HK-2 (cell line): Measurements from ENCODE around the gene PAX8.

Experiments
- DNase-seq: peaks from one replicate; pipeline ENCODE4 v3.0.0-alpha.2; 2018; ENCODE audit not compliant: unreplicated experiment

The PAX8 gene

DNA sequence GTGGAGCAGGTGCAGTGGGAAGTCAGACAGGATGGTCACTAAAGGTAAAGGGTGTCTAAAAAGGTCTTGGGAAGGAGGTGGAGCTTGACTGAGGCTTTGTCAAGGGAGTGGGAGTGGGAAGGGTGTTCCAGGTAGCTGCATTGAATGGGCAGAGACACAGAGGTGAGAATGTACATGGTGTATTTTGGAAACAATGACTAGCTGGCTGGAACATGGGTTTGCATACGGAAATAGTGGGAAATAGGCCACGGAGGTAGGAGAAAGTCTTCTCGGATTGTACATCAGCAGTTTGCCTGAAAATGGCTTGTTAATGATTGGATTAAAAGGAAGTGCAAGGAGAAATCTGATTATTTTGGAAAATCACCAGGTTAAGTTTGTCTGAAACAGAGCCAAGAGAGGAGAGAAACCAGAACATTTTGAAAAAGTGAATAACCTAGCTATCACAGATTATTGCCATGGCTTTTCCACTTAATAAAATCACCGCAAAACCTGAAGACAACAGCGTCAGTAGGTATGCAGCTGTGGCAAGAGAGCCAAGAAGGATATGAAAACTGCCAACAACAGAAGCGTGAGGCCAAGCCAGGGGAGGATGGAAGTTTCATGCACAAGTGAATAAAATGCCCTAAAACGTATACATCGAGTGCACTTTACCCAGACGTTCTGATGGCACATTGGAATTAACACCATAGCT is 13.9 kb downstream of the PAX8 start:
- no peak for DNase-seq

DNA sequence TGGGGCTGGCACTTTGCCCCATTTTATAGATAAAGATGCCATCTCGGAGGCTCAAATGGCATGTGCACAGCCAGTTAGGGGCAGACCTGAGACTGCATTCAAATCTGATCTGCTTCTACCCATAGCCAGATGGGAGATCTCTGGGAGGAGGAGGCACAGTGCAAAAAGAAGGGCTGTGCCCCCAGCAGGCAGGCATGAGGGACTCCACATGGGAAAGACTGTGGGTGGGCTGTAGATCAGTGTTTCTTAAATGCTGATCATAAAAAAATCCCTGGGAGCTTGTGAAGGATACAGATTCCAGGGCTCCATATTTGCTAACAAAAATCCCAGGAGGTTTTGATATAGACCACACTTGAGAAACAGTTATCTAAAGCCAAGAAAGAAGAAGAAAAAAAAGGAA is 15.2 kb downstream of the PAX8 start:
- DNase-seq, result no peak

DNA sequence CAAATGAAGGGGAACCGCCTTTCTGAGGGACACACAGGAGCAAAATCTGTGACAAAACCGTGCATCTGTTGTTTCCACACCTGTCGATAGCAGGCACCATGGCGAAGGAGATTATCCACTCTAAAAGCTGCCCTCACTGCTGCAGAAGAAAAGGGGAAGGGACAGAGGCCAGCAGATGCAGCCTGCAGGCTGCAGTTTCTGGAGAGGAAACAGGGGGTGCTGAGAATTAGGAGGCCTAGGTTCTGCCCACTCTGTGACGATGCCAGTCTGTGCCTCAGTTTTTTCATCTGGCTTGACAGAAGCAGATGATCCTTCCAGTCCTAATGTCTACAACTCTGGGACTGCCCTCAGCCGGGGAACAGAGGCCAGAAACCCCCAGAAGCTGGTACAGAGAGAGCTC is 17.7 kb downstream of the PAX8 start:
- DNase-seq, result no peak

DNA sequence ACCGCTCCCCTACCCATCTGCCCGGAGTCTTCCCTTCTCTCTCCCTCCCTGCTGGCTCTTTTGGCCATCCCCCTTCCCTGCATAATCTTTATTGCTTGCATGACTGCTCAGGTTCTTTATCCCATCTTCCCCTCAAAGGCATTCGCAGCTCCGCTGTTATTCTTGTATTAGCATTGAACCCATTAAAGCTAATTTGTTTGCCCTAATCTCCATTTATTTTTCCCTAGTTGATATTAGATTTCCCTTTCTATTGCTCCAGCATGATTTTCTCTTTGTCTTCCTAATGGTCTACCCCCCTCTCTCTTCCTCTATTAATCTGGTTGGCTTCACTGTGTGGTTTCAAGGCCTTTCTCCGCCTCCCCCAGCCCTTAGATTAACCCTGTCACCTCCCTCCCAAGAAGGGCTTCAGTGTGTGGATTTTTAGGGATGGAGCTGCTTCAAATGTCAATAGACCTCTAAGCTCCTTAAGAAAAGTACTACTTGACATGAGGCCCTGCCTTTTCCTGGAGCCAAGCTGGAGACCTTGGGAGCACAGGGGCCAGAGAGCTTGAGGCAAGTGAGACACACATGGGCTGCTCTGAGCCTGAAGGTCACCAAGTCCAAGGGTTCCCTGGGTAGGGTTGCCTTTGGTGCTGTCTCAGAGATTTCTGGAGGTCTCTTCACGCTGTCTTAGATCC is 20.1 kb downstream of the PAX8 start:
- no peak for DNase-seq

DNA sequence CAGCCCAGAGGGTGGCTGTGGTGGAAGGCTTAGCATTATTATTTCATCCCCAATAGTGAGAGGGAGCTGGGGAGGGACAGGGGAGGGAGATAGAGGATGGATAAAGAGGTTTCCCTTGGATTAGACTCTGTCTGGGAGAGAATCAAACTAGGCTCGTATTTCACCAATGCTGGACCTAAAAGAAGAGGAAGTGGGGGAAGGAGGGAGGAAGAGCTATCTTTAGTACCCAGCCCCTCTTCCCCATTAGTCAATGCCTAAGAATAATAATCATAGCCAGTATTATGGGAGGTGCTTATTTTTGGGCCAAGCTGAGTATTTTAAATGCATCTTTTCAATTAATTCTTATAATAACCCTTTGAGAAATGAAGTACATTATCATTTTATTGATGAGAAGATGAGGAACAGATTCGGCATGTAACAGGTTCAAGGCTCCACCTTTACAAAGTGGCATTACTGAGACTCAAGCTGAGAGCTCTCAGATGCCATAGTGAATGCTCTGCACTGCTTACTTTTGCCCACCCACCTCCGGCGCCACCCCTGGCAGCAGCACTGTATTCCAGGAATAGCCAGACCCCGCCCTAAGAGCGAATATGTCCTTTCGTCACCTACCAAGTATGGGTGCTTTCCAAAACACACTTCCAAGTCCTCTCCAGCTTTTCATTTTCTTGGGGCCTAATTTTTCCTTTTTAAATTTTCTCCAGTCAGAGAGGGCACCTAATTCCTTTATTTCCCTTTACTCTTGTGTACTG is 21.0 kb downstream of the PAX8 start:
- DNase-seq, result no peak

DNA sequence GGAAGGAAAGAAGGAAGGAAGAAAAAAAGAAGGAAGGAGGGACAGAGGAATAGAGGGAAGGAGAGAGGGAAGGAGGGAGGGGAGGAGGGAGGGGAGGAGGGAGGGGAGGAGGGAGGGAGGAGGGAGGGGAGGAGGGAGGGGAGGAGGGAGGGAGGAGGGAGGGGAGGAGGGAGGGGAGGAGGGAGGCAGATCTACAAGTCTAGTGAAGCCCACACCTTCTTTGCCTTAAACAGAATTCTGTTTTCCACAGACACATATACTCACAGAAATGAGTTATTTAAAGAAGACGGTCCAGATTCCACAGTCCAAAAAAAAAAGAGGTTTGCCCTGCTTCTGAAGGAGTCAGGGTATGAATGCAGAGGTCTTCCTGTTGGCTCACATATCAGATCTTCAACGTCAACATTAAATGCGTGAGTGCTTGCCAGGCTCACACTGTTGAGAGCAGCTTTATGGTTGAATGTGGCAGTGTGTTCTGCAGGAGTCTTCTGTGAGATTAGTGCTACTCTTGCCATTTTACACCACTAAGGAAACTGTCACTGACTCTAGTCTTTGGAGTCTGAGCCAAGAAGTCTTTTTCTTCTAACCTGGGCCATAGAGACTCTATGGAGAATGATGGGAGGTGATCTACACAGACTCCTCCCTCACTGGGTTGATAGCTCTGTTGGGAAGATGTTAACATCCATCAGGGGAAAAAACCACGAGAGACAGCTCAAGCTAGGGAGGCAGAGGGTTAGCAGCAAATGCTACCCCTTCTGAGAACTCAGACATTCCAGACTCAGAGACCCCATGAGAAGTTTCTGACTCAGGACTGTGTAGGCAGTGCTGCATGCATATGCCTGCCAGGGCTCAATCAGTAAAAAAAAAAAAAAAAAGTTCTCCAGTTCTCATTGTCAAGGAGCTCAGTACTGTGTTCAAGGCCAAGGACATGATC is 23.3 kb downstream of the PAX8 start:
- DNase-seq, result no peak

DNA sequence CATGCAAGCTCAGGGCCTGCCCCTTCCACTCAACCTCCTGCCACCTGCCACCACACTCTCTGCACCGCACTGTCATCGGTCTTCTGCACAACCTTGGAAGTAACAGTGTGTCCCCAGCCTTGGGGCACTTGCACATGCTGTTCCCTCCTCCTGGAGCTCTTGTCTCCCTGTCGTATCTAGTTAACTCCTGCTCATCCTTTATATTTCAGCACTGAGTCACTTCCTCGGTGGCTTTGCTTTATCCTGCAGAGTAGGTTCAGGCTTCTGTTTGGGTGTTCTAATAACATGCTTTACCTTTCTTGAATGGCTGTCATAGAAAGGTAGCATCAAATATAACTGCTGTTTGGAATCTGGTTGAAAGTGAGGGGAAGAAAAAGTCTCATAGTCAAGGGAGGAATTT is 25.3 kb downstream of the PAX8 start:
- no peak for DNase-seq

DNA sequence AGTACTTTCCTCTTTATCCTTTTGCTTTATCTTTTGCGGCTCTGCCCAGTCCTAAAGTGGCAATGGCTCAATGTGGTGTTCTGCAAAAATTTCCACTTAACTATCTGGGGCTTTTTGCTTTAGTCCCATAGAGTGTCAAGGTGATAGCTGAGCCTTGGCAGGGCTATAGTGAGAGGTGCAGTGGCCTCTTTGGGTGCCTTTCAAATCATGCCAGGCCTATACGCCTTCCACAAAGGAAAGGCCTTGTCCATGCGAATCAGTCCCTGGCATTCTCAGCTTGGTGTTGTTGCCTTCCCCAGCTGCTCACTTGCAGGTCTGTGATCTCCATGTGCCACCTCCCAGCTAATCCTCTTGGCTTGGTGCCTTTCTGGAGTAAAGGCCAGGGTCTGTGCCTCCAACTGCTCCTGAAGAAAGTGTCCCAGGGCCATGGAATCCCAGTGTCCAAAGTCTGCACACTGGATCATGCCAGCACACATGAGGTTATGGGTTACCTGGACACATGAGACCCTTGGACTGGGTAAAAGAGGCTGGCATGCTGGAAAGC is 26.6 kb downstream of the PAX8 start:
- no peak for DNase-seq

DNA sequence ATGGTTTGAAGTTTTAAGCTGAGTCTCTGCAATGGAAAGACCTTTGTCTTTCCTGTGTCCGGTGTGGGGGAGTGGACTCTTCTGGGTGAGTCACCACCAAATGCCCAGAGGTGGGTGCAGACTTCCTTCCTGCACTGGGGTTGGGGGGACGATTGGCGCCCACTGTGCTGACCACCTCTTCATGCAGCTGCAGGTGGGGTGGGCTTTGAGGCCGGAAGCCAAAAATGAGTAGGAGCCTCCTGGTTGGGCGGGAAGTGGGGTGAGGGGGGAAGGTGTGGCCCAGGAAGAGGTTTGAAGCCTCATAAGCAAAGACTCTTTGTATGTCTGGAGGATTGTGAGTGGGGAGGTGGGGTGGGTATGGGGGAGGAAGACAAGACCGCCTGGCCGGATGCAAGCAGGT is 27.6 kb downstream of the PAX8 start:
- no peak for DNase-seq

DNA sequence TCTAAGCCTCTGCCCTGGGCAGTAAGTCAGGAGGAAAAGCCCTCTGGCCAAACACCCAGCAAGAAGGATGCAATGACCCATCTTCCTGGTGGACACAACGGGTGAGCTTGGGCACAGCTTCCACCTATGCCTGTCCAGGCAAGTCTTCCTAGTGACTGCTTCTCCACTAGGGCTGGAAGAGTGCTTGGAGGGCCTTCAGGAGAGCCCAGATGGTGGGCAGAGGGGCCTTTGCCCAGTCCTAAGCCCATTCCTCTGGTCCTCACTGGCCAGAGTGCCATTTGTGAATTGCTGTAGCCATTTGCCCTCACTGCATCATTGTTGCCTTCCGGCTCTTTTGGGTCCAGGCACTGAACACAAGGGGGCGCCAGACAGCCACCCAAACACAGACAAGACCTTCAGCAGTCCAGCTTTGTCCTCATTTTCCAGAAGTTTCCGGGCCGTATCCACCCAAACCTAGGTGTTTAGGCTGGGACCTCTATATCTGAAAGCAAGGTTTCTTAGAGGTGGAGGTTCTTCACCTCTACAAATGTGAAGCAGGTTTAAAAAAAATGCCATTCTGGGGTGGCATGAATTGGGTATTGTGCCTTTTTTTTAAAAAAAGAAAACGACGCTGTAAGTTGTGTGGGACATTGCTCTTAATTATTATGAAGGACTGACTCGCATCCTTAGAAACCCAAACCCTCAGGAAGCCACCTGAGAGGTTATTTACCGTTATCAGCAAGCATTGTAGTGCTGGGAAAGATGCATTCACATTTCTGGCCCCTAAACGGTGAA is 29.5 kb downstream of the PAX8 start:
- DNase-seq, result peak; percentile 68

DNA sequence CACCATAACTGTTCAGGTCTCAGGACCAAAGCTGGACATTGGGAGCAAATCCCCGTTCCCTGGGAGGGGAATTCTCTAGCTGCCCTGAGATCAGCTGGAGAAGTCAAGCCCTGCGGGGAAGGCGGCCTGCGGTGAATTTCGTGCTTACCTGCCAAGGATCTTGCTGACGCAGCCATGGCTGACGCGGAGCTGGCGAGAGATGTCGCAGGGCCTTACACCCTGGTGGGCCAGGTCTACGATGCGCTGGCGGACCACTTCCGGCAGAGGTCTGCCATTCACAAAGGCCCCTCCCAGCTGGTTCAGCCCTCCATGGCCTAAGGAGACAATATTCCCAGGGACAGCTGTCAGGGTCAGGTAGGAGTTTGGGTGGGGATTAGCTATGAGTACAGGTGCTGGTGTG is 32.1 kb downstream of the PAX8 start:
- no peak for DNase-seq

DNA sequence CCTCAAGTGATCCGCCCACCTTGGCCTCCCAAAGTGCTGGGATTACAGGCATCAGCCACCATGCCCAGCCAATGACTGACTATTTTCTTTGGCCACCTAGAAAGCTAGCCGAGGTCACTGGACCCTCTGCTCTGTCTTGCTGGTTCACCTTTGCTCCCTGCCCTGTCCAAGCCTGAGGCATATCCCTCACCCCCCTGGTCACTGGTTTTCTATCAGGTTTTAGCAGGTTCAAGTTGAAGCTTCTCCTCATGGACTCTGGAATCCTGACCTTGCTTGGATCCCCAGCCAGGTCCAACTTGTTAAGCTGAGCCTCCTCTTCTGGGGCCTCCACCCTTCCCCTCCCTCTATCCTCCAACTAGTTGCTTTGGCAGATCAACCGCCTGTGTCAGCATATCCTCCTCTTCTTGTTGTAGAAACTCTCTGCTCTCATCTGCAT is 33.4 kb downstream of the PAX8 start:
- no peak for DNase-seq

DNA sequence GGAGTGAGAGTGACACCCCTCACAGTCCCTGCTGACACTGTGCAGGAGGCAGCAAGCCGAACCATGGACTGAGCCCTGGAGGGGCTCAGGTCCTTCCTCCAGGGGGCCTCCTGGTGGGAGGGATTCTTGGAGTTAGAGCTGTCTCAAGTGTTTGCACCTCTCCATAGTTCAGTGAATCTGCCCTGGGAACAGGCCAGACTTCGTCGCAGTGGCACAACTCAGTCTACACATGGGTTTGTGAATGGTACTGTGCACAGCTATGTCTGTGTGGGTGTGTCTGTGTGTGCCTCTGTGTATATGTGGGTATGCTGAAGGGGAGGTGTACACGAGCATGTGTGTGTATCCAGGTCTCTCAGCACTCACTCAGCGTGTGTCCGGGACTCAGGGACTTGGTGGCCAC is 36.4 kb downstream of the PAX8 start:
- no peak for DNase-seq

DNA sequence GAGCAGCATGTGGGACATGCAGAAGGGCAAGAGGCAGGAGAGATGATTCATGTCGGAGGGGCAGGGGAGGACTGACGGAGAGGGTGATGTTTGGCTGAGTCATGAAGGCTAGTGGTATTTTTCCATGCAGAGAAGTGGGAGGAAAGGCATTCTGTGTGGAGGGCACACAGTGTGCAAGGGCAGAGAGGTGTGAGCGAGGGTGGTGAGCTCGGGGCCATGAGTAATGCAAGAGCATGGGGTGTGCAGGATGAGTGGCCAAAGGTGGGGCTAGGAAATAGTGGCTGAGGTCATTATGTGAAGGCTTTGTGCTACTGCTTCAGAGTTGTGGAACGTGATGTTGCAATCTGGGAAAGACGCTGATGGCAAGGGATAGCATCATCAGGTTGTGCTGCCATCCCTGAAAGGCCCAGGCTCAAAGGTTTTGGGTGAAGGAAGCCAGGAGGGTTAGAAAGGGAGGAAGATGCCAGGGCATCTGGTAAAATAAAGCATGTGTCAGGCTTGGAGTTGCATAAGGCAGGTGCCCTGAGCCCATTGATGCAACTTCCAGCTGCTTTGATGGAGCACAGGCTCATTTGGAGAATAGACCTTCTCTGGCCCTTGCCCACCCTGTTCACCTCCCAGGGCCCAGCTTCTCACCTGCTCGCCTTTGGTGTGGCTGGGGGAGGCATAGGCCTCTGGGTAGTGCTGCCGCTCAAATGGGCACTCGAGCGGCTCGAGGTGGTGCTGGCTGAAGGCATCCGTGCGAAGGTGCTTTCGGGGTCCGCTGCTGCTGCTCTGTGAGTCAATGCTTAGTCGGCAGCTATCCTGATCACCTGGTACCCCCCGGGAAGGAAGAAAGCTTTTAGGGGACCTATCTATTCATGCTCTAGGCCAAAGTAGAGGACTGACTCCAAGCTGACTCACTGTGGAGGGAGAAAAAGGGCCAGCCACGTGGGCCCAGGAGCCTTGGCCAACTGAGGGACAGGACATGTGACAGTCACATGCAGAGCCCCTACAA is 37.5 kb downstream of the PAX8 start:
- peak; percentile 96 for DNase-seq

DNA sequence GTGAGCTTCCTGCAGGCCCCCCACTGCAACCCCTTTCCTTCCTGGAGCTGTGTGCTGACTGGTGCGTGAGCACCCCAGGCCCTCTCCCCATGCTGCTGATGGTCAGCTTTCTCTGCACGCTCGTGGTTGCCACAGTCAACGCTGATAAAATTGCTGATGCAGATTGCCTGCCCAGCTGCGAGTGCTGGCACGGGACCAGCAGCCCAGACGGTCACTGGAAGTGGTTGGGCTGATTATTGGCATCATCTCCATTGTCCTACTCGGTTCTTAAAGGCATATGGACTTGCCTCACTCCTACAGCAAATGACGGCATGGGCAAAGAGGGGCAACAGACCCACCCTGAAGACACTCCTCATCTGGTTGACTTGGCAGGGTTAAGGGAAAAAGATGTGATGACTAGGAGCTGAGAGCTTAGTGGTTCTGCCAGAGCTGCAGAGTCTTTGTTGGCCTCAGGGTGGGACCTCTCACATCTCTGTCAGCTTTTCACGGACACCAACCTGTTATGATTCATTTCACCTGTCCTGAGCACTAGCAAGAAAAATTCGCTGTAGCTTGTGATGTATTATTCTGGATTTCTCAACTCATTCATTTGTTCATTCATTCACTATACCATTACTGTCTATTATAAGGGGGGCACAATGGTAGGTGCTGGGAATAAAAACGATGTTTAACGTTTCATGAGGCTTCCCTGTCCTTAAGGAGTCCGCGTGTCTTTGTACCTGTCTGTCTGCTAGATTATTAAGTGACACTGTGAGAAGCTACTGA is 38.4 kb downstream of the PAX8 start:
- no peak for DNase-seq

DNA sequence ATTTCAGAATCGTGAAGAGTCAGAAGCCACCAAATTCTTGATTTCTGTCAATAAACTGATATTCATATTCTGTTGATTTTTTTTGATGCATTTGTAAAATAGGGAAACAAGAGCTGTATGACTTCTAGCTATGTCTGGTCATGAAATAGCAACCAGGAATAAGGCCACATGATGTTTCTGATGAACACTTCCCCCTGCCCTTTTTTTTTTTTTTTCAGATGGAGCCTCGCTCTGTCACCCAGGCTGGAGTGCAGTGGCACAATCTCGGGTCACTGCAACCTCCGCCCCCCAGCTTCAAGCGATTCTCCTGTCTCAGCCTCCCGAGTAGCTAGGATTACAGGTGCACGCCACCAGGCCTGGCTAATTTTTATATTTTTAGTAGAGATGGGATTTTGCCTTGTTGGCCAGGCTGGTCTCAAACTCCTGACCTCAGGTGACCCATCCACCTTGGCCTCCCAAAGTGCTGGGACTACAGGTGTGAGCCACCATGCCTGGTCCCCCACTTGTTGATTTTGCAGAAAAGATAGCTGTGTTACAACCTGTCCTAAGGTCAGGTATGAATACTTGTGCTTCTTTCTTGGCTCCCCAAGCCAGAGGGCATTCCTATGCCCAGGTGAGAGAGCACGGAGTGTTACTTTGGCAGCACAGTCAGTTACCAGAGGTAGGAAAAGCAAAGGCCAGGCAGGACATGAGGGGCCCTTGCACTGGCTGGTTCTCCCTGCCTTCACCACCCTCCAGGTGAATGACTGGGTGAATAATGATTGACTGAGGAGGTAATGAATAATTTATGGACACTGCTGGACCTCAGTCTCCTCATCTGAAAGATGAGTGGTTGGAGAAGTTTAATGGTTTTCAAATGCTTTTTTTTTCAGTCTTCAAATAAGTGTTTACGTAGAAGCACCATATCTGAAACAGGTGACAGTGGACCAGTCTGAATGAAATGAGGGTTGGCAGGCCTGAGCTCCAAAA is 39.6 kb downstream of the PAX8 start:
- DNase-seq, result no peak

DNA sequence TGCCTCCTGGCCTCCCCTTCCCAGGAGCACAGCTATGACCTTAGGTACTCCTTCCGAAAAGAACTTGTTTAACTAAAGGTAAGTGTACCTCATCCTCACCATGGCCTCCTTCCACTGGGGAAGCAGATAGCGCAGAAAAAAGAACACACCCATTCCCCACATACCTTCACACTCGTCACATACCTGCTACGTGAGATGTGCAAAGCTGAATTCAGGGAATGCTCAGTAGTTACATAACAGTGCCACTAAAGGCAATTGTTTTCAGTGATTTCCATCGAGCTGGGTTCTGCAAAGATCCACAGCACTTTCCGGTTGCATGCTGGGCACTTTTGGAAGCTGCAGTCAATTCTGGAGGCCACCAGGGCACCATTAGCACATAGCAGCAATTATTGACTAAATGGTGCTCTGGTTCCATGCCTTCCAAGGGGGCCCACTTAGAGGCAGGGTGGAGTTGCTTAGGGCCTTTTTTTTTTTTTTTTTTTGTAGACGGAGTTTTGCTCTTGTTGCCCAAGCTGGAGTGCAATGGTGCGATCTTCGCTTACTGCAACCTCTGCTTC is 41.0 kb downstream of the PAX8 start:
- no peak for DNase-seq
